IMR-90 (cell line): ENCODE data around the gene ACADM. TPM values are rescaled to one million over a fixed set of nuclear protein-coding genes. Genes with fewer than 3 reads are reported as not detected.

Experiments
- ATAC-seq: fragments of 200-7000 bp; cut with Tn5 transposase; 2 replicates; pipeline ENCODE4 v1.9.1; 2020; ENCODE audit warnings: low read depth, mild to moderate bottlenecking, moderate library complexity
- BruUV-seq: library from RNA; stranded (reverse); fragments of 400-500 nt; replicated peaks from 2 replicates; lab custom pipeline; 2021; lab: Mats Ljungman, UMichigan
- CTCF ChIA-PET: fragments of 300-600 bp; formaldehyde crosslinking; extraction: SDS; loops from one replicate; lab custom pipeline; 2021; ENCODE audit warnings: antibody characterized with exemption; lab: Yijun Ruan, JAX
- POLR2A ChIA-PET: fragments of 300-600 bp; sonication (Branson Sonifier 250); formaldehyde crosslinking; loops from one replicate; lab custom pipeline; 2022; ENCODE audit warnings: antibody characterized with exemption; ENCODE audit not compliant: unreplicated experiment; lab: Charles Lee
- DNase-seq: peaks from one replicate; pipeline ENCODE4 v3.0.0; 2013
- H2AFZ ChIP-seq: replicated peaks from 2 replicates; pipeline ENCODE3; 2013; ENCODE audit warnings: low read length, mild to moderate bottlenecking; ENCODE audit not compliant: poor library complexity
- H2AK5ac ChIP-seq: 2 replicates; pipeline ENCODE4 v1.6.1; 2013; ENCODE audit warnings: low read depth, low read length, inconsistent platforms
- H2AK9ac ChIP-seq: replicated peaks from 2 replicates; pipeline ENCODE3; 2013; ENCODE audit warnings: mild to moderate bottlenecking, low read depth, low read length, moderate library complexity; ENCODE audit not compliant: poor library complexity
- H2BK120ac ChIP-seq: 2 replicates; pipeline ENCODE4 v1.6.1; 2013; ENCODE audit warnings: low read depth, low read length, inconsistent platforms
- H2BK15ac ChIP-seq: 3 replicates; pipeline ENCODE4 v1.6.1; 2013; ENCODE audit warnings: low read depth, low read length, inconsistent platforms
- H2BK20ac ChIP-seq: 2 replicates; pipeline ENCODE4 v1.6.1; 2013; ENCODE audit warnings: low read depth, mild to moderate bottlenecking, inconsistent platforms, low read length, moderate library complexity
- H2BK5ac ChIP-seq: 2 replicates; pipeline ENCODE4 v1.6.1; 2013; ENCODE audit warnings: mild to moderate bottlenecking, low read depth, low read length, inconsistent platforms; ENCODE audit not compliant: poor library complexity, severe bottlenecking
- H3K14ac ChIP-seq: replicated peaks from 2 replicates; pipeline ENCODE4 v1.6.1; 2013; ENCODE audit warnings: low read depth, low read length, inconsistent platforms
- H3K18ac ChIP-seq: 2 replicates; pipeline ENCODE4 v1.6.1; 2013; ENCODE audit warnings: low read depth, low read length, control low read depth
- H3K23ac ChIP-seq: 2 replicates; pipeline ENCODE4 v1.6.1; 2013; ENCODE audit warnings: low read depth, low read length, inconsistent platforms
- H3K27ac ChIP-seq: 2 replicates; pipeline ENCODE4 v1.5.1; 2013; ENCODE audit warnings: mild to moderate bottlenecking, control low read depth, low read length; ENCODE audit not compliant: insufficient read depth
- H3K27me3 ChIP-seq: 2 replicates; pipeline ENCODE4 v1.6.1; 2013; ENCODE audit warnings: low read length; ENCODE audit not compliant: control insufficient read depth, insufficient read depth
- H3K36me3 ChIP-seq: 2 replicates; pipeline ENCODE4 v1.6.1; 2013; ENCODE audit warnings: low read length, mixed read lengths; ENCODE audit not compliant: control insufficient read depth, insufficient read depth
- H3K4ac ChIP-seq: 2 replicates; pipeline ENCODE4 v1.6.1; 2013; ENCODE audit warnings: low read depth, low read length, inconsistent platforms
- H3K4me1 ChIP-seq: 2 replicates; pipeline ENCODE4 v1.6.1; 2013; ENCODE audit warnings: low read length, mixed read lengths; ENCODE audit not compliant: control insufficient read depth, insufficient read depth
- H3K4me2 ChIP-seq: 2 replicates; pipeline ENCODE4 v1.6.1; 2013; ENCODE audit warnings: low read depth, mild to moderate bottlenecking, control low read depth, low read length, moderate library complexity
- H3K4me3 ChIP-seq: 2 replicates; pipeline ENCODE4 v1.5.1; 2013; ENCODE audit warnings: low read depth, mild to moderate bottlenecking, control low read depth, low read length, moderate library complexity; ENCODE audit not compliant: insufficient read depth
- H3K56ac ChIP-seq: 2 replicates; pipeline ENCODE4 v1.6.1; 2013; ENCODE audit warnings: low read length, inconsistent platforms; ENCODE audit not compliant: insufficient read depth; ENCODE audit errors: extremely low read depth
- H3K79me1 ChIP-seq, 2 experiments: 2 replicates each; pipeline ENCODE4 v1.6.1; 2013; ENCODE audit warnings: low read length in 2 of 2, inconsistent platforms in 1 of 2, low read depth in 1 of 2
- H3K9ac ChIP-seq: 2 replicates; pipeline ENCODE4 v1.6.1; 2013; ENCODE audit warnings: low read depth, low read length, control low read depth
- H3K9me1 ChIP-seq: 2 replicates; pipeline ENCODE4 v1.6.1; 2013; ENCODE audit warnings: low read length, inconsistent platforms; ENCODE audit not compliant: insufficient read depth
- H3K9me3 ChIP-seq: 2 replicates; pipeline ENCODE4 v1.6.1; 2013; ENCODE audit warnings: low read length; ENCODE audit not compliant: control insufficient read depth, insufficient read depth
- H4K20me1 ChIP-seq: 2 replicates; pipeline ENCODE4 v1.6.1; 2013; ENCODE audit warnings: low read length, inconsistent platforms; ENCODE audit not compliant: insufficient read depth
- H4K5ac ChIP-seq: 2 replicates; pipeline ENCODE4 v1.6.1; 2013; ENCODE audit warnings: mild to moderate bottlenecking, low read depth, low read length, control low read depth
- H4K8ac ChIP-seq, 2 experiments: 2 replicates each; pipeline ENCODE4 v1.6.1; 2013; ENCODE audit warnings: low read depth in 2 of 2, low read length in 2 of 2, control low read depth in 1 of 2, inconsistent platforms in 1 of 2
- H4K91ac ChIP-seq: 2 replicates; pipeline ENCODE4 v1.6.1; 2013; ENCODE audit warnings: low read depth, low read length, inconsistent platforms; ENCODE audit not compliant: insufficient read depth
- BHLHE40 ChIP-seq: fragments of 150-350 bp; IDR thresholded peaks from 2 replicates; pipeline ENCODE4 v1.6.1; 2016; ENCODE audit warnings: mild to moderate bottlenecking, low read depth, low read length
- CTCF ChIP-seq: conservative IDR thresholded peaks from 2 replicates; pipeline ENCODE4 v1.5.1; 2012; ENCODE audit warnings: mild to moderate bottlenecking, low read depth, low read length, improper control_type of control experiment
- MAFK ChIP-seq: IDR thresholded peaks from 2 replicates; pipeline ENCODE4 v1.6.1; 2012; ENCODE audit warnings: low read depth, low read length, improper control_type of control experiment
- MAZ ChIP-seq: IDR thresholded peaks from 2 replicates; pipeline ENCODE4 v1.6.1; 2012; ENCODE audit warnings: low read depth, mild to moderate bottlenecking, low read length, improper control_type of control experiment, moderate library complexity, borderline replicate concordance
- MXI1 ChIP-seq: IDR thresholded peaks from 2 replicates; pipeline ENCODE4 v1.6.1; 2012; ENCODE audit warnings: low read depth, mild to moderate bottlenecking, low read length, moderate library complexity, borderline replicate concordance
- SMC3 ChIP-seq: fragments of 150-350 bp; IDR thresholded peaks from 2 replicates; pipeline ENCODE4 v1.6.1; 2016; ENCODE audit warnings: low read depth, mild to moderate bottlenecking, antibody characterized with exemption, low read length, moderate library complexity
- WGBS, 2 experiments: methylation state at CpG; one replicate each; pipeline versions ENCODE4 v1.1.5 to v1.1.7; 2013; ENCODE audit warnings: missing lambda C conversion rate in 2 of 2; ENCODE audit not compliant: insufficient read length in 1 of 2; ENCODE audit errors: extremely low coverage in 2 of 2; 5-methylcytosine and 5-hydroxymethylcytosine counted together
- dilution Hi-C: fragments of 300-500 bp; cut with HindIII; formaldehyde crosslinking; loops from one replicate; pipeline ENCODE4 v1.14.3; 2018; ENCODE audit warnings: low sequenced_read_pairs; ENCODE audit not compliant: unreplicated experiment
- in situ Hi-C: fragments of 300-500 bp; cut with MboI; formaldehyde crosslinking; loops from 3 replicates; pipeline ENCODE4 v1.14.3; 2019; ENCODE audit warnings: low sequenced_read_pairs, inconsistent platforms, mixed read lengths
- intact Hi-C: fragments of 100-400 bp; cut with micrococcal nuclease; formaldehyde crosslinking; loops from 2 replicates; pipeline ENCODE4 v1.10.0; 2022
- polyA plus RNA-seq, 3 experiments: library from polyadenylated mRNA; depleted of rRNA; stranded (reverse); fragments of >200 nt; gene quantifications; 2 replicates each; pipeline ENCODE4 v1.2.3, GENCODE V29; 2012; ENCODE audit warnings: low replicate concordance in 1 of 3
- total RNA-seq: library from RNA; depleted of rRNA; stranded (reverse); fragments of >200 nt; gene quantifications from 2 replicates; pipeline ENCODE4 v1.2.3, GENCODE V29; 2012

ACADM gene
- total and polyA plus RNA-seq, 2 of the 4 experiments (the other 2 are of a cell fraction): 8.6 to 18.5 TPM

- ChIA-PET CTCF (no interaction called here), POLR2A (no interaction called here)
- TF ChIP-seq MAZ: no peak
- no peak for TF ChIP-seq MAFK
- no peak for TF ChIP-seq SMC3
- TF ChIP-seq BHLHE40: no peak
- TF ChIP-seq CTCF: no peak
- TF ChIP-seq MXI1: no peak
- DNase-seq (no peak), ATAC-seq (no peak)
- BruUV-seq: no TSS peak
- no peak overlapping the region for H3K23ac ChIP-seq
- H2BK120ac ChIP-seq: no peak overlapping the region
- H2BK5ac ChIP-seq: no peak overlapping the region
- H2BK15ac ChIP-seq: no peak overlapping the region
- no peak overlapping the region for H2AK5ac ChIP-seq
- H2BK20ac ChIP-seq: no peak overlapping the region
- H4K20me1 ChIP-seq: no peaks in the 10 kb centered on the region
- H3K79me1 ChIP-seq: no peaks in the 10 kb centered on the region
- H3K14ac ChIP-seq: no peak overlapping the region
- H3K9me3 ChIP-seq: no peaks in the 10 kb centered on the region
- dilution Hi-C loops (no loop called here), in situ Hi-C loops (no loop called here), intact Hi-C loops (no loop called here)
- no peak overlapping the region for H3K9ac ChIP-seq
- 23% methylated on average over 2 of the region's 3 CpGs; no CpG with 5 or more reads in 1 of the 2 experiments for WGBS, 2 experiments
- no peak overlapping the region for H4K8ac ChIP-seq
- H3K27me3 ChIP-seq: no peaks in the 10 kb centered on the region
- H4K91ac ChIP-seq: no peak overlapping the region
- no peak overlapping the region for H2AK9ac ChIP-seq
- H3K27ac ChIP-seq: no peak overlapping the region
- no peaks in the 10 kb centered on the region for H3K4me1 ChIP-seq
- H3K56ac ChIP-seq: no peak overlapping the region
- no peak overlapping the region for H3K4ac ChIP-seq
- H3K18ac ChIP-seq: no peak overlapping the region
- H3K4me2 ChIP-seq: no peak overlapping the region
- no peaks in the 10 kb centered on the region for H3K36me3 ChIP-seq
- H3K4me3 ChIP-seq: no peak overlapping the region
- no peaks in the 10 kb centered on the region for H3K9me1 ChIP-seq
- no peak overlapping the region for H4K5ac ChIP-seq
- H2AFZ ChIP-seq: no peak overlapping the region
Measured at GRCh38 chr1:75693551-75693950, 31.0 kb upstream of the ACADM start.
